Left renal pelvis (tissue), 4 donors: ENCODE data around the gene AAGAB. TPM values are rescaled to one million over a fixed set of nuclear protein-coding genes. Genes with fewer than 3 reads are reported as not detected.

Experiments used
- DNase-seq, 4 donors: peaks; one replicate each; pipeline ENCODE4 v3.0.0-alpha.2; 2013; ENCODE audit warnings: low read depth in 4 of 4, low spot score in 3 of 4
- polyA plus RNA-seq, 4 donors: library from polyadenylated mRNA; unstranded; fragments of 120-200 nt; gene quantifications; one replicate each; pipeline ENCODE4 v1.2.1, GENCODE V29; 2013; ENCODE audit not compliant: insufficient read length in 4 of 4

The AAGAB gene
- polyA plus RNA-seq, 4 donors: 24.3 to 66.9 (median 57.9) TPM

DNA sequence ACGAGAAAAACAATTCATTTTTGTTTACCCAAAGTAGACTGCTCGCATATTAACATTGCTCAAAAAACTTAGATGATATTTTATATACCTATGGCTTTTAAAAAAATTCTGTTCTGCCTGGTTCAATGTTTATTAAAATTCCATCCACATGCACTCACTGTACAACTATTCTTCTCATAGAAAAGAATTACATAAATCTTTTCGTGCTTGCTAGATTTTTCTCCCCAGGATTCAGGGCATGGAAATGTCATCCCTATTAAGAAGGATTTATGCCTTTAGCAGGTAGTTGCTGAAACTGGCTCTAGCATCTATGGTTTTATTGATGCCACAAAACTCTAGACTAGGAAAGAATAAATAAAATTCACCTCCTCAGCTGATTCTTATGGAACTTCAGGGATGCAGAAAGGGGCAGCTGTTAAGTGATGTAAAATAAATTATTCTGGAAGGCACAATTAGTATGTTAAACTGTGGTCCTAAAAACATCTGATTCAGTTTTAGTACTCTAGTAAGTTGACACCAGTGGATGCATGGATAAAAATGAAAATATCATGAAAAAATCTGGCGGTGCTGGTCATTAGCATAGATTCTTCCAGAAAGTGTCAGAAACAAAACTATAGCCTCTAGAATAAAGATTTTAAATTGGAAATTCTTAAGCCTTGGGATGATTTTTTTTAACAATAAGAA, 41.6 kb downstream of the AAGAB start:
- DNase-seq: no peak

DNA sequence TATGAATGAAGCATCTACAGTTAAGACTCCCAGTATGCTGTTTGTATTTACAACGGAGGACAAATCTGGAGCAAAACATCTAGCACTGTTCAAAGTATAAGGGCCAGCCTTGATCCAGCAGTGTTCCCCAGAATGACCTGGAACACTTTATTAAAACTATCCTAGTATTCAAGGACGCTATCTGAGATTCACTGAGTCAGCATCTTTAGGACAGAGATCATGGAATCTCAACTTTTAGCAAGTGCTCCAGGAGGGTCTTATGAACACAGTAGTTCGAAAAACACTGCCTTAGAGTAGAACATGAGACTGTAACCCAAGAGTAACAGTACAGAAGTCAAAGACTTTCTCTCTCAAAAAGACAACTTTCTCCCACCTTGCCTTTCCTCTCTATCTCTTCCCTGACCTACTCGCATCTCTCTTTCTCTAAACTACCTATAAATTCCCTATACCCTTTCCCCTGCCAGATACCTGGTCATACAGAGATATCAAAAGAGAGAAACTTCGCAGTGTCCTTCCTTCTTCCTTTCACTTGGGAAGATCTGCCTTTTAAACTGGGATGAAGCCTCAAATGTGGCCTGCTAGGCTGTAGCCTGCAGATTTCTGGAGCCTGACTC, 43.8 kb downstream of the AAGAB start:
- no peak for DNase-seq

DNA sequence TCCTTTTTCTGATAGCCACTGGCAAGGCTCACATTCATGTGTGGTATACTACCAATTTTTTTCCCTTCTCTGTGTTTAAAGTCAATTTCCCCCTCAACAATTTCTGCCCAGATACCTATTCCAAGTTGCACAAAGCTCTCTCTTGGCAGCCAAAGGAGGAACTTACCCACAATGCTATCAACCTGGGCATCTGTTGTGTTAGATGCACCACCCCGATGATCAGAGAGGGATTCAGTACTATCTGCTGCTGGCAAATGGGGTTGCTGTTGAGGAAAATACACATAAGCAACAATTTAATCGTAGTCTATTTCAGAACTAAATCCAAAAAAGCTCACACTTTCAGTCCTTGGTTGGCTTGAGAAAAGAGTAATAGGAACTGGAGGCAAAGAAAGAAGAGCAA, 46.1 kb downstream of the AAGAB start:
- no peak for DNase-seq

DNA sequence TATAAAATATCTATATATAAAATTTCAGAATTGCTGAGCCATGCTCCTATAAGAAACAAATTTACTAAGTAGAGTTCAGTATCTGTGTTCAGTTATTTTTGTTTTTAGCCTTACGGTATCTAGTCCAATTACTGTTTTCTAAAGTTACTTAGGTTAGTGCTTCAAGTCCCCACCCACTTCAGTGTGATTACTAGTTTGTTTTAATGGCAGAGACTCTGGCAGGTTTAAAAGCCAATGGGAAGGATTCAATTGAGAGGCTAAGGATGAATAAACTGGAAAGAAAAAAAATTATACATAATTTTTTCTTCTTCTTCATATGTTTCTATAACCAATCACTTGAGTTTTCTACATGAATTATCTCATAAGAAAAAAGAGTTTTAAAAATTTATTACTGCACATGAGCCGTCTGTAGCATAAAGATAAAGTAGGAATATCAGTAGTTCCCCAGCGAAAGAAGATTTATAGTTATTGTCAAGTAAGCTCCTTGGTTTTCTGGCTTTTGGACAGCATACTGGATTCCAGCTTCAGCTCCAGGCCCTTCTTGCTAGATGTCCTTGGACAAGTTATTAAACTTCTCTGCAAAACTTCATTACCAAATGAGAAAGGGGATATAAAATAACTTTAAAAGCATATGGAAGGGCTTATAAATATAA, 46.8 kb downstream of the AAGAB start:
- no peak for DNase-seq

DNA sequence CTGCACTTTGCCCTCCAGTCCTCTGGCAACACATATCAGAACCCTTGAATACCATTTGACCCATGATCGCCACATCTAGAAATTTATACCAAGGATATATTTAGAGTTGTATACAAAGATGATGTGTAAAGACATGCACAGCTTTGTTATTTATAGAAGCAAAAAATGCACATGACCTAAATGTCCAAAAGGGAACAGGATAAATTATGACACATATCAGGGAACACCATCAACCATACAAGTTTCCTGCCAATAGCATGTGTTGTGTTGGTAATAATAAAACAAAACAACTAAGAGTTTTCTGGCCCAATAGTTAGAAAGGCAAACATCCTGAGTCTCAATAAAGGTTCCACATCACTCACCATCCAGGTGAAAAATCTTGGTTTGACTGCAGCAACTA, 51.5 kb downstream of the AAGAB start:
- DNase-seq: no peak

DNA sequence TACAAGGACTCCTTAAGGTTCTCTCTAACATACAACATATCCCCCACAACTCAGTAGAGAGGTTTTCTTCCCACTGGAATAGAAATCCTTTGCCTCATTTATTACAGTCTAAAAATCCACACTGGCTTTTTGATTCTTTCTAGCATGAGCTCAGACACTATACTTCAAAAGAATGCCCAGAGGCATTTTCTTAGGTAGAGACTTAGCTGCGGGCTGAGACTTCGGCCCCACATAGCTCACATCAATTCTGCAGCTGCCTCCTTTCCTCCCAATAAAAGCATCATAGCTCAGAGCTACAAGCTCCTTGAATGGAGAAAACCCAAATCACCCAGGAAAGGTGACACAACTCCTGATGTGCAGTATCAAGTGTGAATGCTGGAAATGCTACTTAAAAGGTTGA, 52.4 kb downstream of the AAGAB start:
- DNase-seq: no peak

DNA sequence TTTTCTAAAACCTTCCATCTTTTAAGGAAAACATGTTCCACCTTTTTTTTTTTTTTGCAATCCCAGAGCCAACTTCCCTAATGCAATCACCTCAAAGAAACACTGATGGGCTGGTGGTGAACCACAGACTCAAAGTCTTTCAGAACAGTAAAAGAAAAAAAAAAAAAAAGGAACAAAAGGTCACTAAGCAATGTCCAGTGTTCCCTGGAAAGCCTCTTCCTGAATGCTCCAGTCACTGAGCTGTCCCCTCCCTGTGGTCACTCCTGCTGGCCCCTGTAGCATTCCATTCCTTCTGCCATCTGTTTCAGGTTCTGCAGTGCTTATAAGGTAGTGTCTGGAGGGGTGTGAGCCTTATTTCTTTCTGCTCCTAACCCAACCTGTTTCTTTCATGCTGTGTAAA, 53.3 kb downstream of the AAGAB start:
- no peak for DNase-seq

DNA sequence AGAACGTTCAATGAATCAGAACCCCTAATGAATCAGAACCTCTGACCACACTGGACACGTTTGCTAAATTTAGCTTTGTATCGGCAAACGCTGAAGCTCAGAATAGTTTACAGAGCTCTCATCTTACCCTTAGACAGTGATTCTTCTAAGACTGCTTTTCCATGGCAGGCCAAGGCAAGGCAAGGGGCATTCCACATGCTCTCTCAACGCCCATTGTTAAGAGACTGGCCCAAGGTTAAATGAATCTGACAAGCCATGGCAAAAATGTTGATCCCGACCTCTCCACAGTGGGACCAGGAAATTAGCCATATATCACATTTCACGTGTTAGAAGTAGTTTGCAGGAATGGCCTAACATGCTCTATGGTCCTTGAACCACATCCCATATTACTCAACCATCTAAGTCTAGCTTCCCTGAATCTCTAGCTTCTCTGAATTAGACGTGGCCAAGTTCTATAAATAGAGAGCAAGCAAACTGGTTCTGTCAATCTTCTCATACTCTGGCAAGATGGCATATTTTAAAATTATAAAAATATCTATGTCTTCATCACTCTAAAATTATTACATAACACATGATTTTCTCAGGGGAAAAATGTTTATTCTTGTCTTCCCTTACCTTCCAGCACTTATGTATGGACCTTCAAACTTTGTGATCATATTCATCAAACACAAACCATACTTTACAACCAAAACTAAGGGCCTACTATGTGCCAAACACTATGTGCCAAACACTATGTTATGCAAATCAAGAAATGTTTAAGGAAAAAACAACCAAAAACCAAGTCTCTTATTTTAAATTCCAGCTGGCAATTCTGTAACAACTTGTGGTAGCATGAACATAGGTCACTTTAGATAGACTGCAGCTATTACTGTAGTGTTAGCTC, 54.3 kb downstream of the AAGAB start:
- DNase-seq: no peak

DNA sequence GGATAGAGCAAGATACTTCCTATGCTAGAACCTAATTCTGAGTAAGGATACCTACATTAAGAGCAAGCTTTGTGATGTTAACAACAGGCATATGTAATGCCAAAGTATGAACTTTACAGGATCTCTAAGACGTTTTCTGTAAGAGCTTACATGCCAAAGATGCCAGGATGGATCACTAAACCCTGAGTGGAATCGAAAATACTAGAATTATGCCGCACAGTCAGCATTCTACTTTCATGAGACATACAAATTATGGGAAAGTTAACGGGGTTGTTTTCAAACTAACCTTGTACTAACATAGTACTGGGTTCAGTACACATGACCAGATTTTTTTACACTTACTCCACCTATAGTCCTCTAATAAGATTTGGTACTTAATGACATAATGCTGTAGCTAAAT, 55.1 kb downstream of the AAGAB start:
- no peak for DNase-seq

DNA sequence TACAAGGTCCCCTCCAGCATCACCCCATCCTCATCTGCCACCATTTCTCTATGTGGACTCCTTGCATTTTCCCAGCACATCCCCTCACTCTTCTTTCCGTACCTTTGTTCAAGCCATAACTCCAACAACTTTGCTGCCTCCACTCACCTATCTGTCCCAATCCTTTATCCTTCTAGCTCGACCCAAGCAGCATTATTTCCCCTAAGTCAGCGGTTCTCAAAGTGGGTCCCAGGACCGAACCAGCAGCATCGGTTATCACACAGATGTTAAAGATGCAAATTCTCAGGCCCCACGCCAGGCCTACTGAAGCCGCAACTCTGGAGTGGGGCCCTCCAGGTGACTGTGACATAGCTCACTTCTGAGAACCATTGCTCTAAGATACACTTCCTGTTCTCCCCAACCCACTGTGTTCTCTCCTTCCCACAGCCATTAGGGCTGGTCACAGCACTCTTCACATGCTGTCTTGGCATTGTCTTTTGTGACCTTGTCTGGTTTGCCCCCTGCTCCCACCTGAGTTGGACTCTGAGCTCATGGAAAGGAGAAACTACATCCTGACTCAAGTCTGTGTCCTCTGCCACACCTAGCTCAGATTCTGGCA, 56.2 kb downstream of the AAGAB start:
- no peak for DNase-seq

DNA sequence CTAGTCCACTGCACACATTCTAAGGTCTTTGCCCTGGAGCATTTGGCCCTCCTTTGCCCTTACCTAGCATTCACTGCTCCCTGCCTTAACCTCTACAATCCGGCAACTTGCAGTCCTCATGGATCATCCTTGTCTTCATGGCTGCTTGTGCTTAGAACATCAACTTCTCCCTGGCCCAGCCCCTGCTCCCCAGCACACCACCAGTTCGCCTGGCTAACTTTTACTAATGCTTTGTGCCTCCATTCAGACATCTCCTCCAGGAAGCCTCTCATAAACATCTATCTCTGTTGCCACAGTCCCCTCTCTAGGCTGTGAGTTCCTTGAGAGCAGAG, 57.1 kb downstream of the AAGAB start:
- DNase-seq: no peak

DNA sequence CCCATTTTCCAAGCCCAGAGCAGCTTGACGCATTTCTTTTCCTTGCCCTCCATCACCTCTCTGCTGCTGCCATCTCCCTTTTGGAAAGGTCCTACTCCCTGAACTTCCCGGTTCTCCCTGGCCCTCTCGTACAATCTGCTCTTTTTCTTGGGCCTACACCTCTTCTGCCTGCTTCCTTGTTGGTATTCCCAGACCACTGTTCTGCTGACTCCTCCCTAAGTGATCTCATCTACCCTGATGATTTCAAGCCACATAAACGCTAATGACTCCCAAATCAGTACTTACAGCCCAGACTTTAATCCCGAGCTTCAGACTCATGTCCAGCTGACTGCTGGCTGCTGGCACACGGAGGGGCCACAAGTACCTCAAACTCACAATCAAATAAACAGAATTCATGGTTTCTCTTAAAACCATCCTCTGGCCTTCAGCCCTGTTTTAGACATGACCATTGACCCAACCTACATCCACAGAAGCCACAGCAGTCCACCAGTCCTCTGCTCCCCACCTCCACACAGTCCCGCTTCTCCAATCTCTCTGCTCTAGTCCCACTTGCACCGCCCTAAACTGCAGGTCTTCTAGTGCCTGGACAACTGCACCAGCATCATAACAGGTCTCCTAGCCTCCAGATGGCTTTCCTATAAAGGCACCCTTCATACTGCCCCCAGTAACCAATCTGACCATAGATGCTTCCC, 57.6 kb downstream of the AAGAB start:
- DNase-seq: no peak

DNA sequence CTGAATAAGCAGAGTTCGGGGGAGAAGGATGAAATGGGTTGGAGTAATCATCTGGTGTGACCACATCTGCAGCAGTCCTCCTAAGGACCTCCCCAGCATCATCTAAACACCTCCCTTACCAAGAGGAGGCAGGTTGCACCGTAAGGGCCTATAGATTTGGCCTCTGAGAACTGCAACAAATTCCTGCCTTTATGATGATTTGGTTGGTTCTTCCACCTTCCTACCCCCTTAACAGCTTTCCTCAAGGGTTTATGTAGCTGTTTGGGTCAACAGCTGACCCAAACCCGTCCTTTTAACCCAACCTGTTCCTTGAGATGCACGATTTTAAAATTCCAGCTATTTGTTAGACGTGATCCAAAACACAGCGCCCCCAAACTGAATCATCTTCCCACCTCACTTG, 58.2 kb downstream of the AAGAB start:
- no peak for DNase-seq

DNA sequence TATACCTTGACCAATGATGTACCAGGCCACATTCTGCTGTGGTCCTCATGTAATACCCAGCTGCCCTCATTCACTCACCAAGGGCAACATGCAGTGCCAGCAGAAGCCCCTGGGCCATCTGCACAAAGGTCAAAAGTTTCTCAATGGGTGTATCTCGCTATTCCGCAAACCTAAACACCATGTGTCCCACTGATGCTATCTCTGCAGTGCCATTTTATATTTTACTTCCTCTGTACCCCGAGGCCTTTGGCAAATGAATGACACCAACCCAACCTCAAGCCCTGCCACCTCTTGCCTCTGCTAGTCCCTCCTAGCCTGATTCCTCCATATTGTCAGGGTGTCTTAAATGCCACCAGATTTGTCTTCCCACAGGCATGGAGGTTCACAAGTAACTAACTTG, 59.2 kb downstream of the AAGAB start:
- DNase-seq: no peak

DNA sequence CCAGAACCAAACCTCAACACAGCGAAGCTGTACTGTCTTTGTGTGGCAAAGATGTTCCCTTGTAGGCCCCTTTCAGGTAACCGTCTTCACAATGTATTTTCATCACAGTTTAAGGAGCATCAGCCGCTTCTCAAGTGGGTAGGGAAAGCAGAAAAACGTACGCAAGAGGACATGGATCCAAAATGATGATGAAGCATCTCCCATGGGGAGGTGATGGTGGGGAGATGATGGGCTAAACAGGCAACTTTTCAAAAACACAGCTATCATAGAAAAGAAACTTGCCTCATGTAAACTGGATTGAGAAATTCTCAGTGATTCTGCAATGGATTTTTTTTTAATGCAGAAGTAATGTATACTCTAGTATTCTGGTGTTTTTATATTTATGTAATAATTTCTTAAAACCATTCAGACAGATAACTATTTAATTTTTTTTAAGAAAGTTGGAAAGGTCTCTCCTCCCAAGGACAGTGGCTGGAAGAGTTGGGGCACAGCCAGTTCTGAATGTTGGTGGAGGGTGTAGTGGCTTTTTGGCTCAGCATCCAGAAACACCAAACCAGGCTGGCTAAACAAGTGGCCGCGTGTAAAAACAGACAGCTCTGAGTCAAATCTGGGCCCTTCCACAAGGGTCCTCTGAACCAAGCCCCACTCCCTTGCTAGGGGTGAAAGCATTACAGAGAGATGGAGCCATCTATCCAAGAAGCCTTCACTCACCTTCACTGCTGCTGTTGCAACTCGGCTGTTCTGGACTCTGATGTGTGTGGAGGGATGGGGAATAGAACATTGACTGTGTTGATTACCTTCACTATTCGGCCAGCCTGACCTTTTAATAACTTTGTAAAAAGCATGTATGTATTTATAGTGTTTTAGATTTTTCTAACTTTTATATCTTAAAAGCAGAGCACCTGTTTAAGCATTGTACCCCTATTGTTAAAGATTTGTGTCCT, 60.0 kb downstream of the AAGAB start:
- DNase-seq: no peak

DNA sequence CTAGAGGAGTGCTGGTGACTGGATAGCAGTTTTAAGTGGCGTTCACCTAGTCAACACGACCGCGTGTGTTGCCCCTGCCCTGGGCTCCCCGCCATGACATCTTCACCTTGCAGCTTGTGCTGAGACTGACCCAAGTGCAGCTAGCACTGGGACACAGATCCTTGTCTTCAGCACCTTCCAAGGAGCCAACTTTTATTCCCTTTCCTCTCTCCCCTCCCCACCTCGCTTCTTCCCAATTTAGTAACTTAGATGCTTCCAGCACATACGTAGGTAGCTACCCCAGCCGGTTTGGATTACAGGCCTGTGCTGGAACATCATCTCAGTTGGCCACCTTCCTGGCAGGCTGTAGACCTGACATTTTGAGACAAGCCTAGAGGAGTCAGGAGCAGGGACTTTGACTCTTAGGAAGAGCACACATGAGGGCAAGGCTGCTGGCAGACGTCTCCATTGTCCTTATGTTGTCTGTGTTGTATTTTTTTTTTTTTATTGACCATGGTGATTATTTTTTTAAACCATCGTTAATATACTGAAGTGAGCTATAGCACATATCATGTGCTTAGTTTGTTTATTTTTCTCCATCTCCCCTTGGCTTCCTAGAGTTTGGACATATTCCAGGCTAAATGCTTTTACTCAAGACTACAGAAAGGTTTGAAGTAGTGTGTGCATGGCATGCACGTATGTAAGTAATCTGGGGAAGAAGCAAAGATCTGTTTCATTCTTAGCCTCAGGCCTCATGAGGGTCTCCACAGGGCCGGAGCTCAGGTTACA, 61.1 kb downstream of the AAGAB start:
- DNase-seq: no peak

DNA sequence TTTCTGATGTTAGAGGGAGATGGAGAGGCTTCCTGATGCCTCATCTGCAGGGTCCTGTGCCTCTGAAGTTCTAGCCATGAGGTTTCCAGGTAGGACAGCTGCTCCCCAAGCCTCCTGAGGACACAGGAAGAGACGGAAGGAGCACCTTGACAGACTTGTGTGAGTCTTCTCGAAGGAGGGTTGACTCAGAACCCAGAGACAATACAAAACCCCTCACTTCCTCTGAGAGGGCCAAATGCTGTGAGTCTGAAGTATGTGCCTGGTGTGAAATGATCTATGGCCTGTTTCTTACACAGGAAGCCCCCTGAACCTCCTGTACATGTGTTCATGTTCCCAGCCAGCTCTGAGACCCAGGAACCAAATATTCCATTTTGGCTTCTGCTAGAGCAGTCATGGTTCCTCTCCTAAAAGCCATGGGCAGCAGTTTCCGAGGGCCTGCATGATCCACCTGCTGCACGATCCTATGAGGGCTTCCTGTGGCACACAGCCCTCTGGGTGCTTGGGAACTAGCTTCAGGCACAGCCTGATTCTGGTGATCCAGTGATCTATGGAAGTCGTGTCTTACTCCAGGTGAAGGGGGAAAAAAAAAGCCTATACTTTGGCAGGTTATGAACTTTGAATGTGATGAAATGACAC, 62.2 kb downstream of the AAGAB start:
- DNase-seq: no peak

DNA sequence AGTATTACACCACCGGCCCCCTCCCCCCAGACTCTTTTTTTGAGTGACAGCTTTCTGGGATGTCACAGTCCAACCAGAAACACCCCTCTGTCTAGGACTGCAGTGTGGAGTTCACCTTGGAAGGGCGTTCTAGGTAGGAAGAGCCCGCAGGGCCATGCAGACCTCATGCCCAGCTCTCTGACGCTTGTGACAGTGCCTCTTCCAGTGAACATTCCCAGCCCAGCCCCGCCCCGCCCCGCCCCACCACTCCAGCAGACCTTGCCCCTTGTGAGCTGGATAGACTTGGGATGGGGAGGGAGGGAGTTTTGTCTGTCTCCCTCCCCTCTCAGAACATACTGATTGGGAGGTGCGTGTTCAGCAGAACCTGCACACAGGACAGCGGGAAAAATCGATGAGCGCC, 63.6 kb downstream of the AAGAB start:
- DNase-seq: no peak
